H1 (cell line): Measurements from ENCODE around the gene CDC42SE1. TPM values are rescaled to one million over a fixed set of nuclear protein-coding genes. Genes with fewer than 3 reads are reported as not detected.

Experiments used
- CHD2 ChIP-seq: IDR thresholded peaks from 2 replicates; pipeline ENCODE4 v1.6.1; 2012; ENCODE audit warnings: low read length, improper control_type of control experiment
- CTBP2 ChIP-seq: IDR thresholded peaks from 2 replicates; pipeline ENCODE4 v1.7.0; 2011; ENCODE audit warnings: borderline replicate concordance, mild to moderate bottlenecking, moderate library complexity, mixed read lengths, low read length; ENCODE audit not compliant: insufficient read depth, insufficient read length
- EZH2 ChIP-seq: fragments of 200-600 bp; sonication (generic); IDR thresholded peaks from 2 replicates; pipeline ENCODE4 v1.7.1; 2012; ENCODE audit warnings: low read depth, mild to moderate bottlenecking, moderate library complexity, low read length, inconsistent platforms; ENCODE audit not compliant: severe bottlenecking
- GABPA ChIP-seq: IDR thresholded peaks from 2 replicates; pipeline ENCODE4 v1.6.1; 2011; ENCODE audit warnings: mild to moderate bottlenecking, low read length, moderate library complexity, borderline replicate concordance; ENCODE audit not compliant: insufficient read depth
- HDAC6 ChIP-seq: IDR thresholded peaks from one replicate; pipeline ENCODE4 v1.7.1; 2012; ENCODE audit warnings: low read depth, mild to moderate bottlenecking, inconsistent platforms, low read length, moderate library complexity
- JUN ChIP-seq: IDR thresholded peaks from 2 replicates; pipeline ENCODE4 v1.6.1; 2011; ENCODE audit warnings: low read depth, mild to moderate bottlenecking, improper control_type of control experiment, low read length
- KDM4A ChIP-seq: IDR thresholded peaks from one replicate; pipeline ENCODE4 v1.7.1; 2012; ENCODE audit warnings: low read depth, mild to moderate bottlenecking, moderate library complexity, low read length, inconsistent platforms; ENCODE audit not compliant: severe bottlenecking
- RBBP5 ChIP-seq: IDR thresholded peaks from 2 replicates; pipeline ENCODE4 v1.7.1; 2012; ENCODE audit warnings: low read depth, mild to moderate bottlenecking, inconsistent platforms, low read length, moderate library complexity, borderline replicate concordance
- RFX5 ChIP-seq: IDR thresholded peaks from 2 replicates; pipeline ENCODE4 v1.6.1; 2011; ENCODE audit warnings: low read depth, low read length, improper control_type of control experiment, borderline replicate concordance
- SP1 ChIP-seq: IDR thresholded peaks from 2 replicates; pipeline ENCODE4 v1.6.1; 2011; ENCODE audit warnings: low read depth, low read length
- TAF1 ChIP-seq: IDR thresholded peaks from 2 replicates; pipeline ENCODE4 v1.6.1; 2011; ENCODE audit warnings: mild to moderate bottlenecking, low read depth, low read length
- TAF7 ChIP-seq: optimal IDR thresholded peaks from 2 replicates; pipeline ENCODE3; 2011; ENCODE audit warnings: low read depth, mild to moderate bottlenecking, inconsistent platforms, low read length, moderate library complexity, borderline replicate concordance
- TBP ChIP-seq: IDR thresholded peaks from 2 replicates; pipeline ENCODE4 v1.6.1; 2011; ENCODE audit warnings: low read depth, low read length, improper control_type of control experiment
- polyA plus RNA-seq, 7 experiments: library from polyadenylated mRNA; depleted of rRNA in 3 of 7; stranded (reverse) in 5 of 7; unstranded in 2 of 7; fragments of >200 nt in 5 of 7; fragments of 200-250 nt in 2 of 7; gene quantifications; 1 replicate in 5 of 7; 2 replicates in 1 of 7; 4 replicates in 1 of 7; pipeline versions ENCODE4 v1.2.1 to v1.2.3, GENCODE V29; 2011 to 2013; ENCODE audit warnings: missing spikeins in 2 of 7, mixed read lengths in 2 of 7
- total RNA-seq: library from RNA; stranded (reverse); fragmentation: NEBNext Ultra II Directional; extraction: Animal tissue kit (Norgen Biotek cat#: 25700); gene quantifications from 2 replicates; pipeline ENCODE4 v1.2.1, GENCODE V29; 2021
- TF ChIP-seq, protein P1 (sequence below), 3 experiments: IDR thresholded peaks; 1 replicate in 2 of 3; 2 replicates in 1 of 3; pipeline versions ENCODE4 v1.5.1 to v1.6.1; 2011; ENCODE audit warnings: low read length in 3 of 3, mild to moderate bottlenecking in 3 of 3, inconsistent platforms in 2 of 3, low read depth in 1 of 3, moderate library complexity in 1 of 3; ENCODE audit not compliant: insufficient read depth in 1 of 3; ENCODE audit errors: control extremely low read depth in 1 of 3
- TF ChIP-seq, protein P2 (sequence below): IDR thresholded peaks from 2 replicates; pipeline ENCODE4 v1.6.1; 2012; ENCODE audit warnings: inconsistent platforms

Gene CDC42SE1
- total and polyA plus RNA-seq, 2 of the 8 experiments (the other 6 are each of a cell fraction or from before 2014, with no cell fraction given) = 30.5 to 74.1 TPM

DNA sequence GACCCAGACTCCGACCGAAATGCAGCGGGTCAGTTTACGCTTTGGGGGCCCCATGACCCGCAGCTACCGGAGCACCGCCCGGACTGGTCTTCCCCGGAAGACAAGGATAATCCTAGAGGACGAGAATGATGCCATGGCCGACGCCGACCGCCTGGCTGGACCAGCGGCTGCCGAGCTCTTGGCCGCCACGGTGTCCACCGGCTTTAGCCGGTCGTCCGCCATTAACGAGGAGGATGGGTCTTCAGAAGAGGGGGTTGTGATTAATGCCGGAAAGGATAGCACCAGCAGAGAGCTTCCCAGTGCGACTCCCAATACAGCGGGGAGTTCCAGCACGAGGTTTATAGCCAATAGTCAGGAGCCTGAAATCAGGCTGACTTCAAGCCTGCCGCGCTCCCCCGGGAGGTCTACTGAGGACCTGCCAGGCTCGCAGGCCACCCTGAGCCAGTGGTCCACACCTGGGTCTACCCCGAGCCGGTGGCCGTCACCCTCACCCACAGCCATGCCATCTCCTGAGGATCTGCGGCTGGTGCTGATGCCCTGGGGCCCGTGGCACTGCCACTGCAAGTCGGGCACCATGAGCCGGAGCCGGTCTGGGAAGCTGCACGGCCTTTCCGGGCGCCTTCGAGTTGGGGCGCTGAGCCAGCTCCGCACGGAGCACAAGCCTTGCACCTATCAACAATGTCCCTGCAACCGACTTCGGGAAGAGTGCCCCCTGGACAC, 11.3 kb downstream of the CDC42SE1 start (continued):
- TF ChIP-seq, protein P1, sequence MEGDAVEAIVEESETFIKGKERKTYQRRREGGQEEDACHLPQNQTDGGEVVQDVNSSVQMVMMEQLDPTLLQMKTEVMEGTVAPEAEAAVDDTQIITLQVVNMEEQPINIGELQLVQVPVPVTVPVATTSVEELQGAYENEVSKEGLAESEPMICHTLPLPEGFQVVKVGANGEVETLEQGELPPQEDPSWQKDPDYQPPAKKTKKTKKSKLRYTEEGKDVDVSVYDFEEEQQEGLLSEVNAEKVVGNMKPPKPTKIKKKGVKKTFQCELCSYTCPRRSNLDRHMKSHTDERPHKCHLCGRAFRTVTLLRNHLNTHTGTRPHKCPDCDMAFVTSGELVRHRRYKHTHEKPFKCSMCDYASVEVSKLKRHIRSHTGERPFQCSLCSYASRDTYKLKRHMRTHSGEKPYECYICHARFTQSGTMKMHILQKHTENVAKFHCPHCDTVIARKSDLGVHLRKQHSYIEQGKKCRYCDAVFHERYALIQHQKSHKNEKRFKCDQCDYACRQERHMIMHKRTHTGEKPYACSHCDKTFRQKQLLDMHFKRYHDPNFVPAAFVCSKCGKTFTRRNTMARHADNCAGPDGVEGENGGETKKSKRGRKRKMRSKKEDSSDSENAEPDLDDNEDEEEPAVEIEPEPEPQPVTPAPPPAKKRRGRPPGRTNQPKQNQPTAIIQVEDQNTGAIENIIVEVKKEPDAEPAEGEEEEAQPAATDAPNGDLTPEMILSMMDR (IDR thresholded peaks at IDR 0.05; ENCODE audit: control extremely low read depth in 1 of 3, insufficient read depth in 1 of 3, low read depth in 1 of 3, low read length in 3 of 3) = peak; percentile 73 to 84 (median 82)
- TF ChIP-seq HDAC6 (no peak), GABPA (no peak), RFX5 (no peak), TAF7 (peak; percentile 68), SP1 (no peak), KDM4A (peak; percentile 90), CTBP2 (no peak), JUN (no peak), CHD2 (no peak), EZH2 (no peak), TBP (0 out of 2 replicates have a peak, but pooled peaks have one; percentile 16), RBBP5 (no peak; the same call in 1 of the 2 replicates), TAF1 (peak; percentile 43)
- TF ChIP-seq, protein P2, sequence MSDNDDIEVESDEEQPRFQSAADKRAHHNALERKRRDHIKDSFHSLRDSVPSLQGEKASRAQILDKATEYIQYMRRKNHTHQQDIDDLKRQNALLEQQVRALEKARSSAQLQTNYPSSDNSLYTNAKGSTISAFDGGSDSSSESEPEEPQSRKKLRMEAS = peak; percentile 59
- TF ChIP-seq, all 59 proteins: peak for 15
